SK-N-SH (cell line): ENCODE data around the gene SURF6. TPM values are rescaled to one million over a fixed set of nuclear protein-coding genes. Genes with fewer than 3 reads are reported as not detected.
A peak's percentile ranks its signal among the peaks of the same experiment; 100 is the strongest.

Experiments used
- CTCF ChIA-PET: fragments of 300-600, 350-600 bp; formaldehyde crosslinking; extraction: SDS; loops from one replicate; lab custom pipeline; 2021; lab: Yijun Ruan, JAX
- POLR2A ChIA-PET: fragments of 350-600 bp; sonication (Branson Sonifier 250); formaldehyde crosslinking; extraction: SDS; loops from one replicate; lab custom pipeline; 2020; ENCODE audit warnings: antibody characterized with exemption, inconsistent platforms; lab: Yijun Ruan, JAX
- DNase-seq: peaks from one replicate; pipeline ENCODE4 v3.0.0; 2012
- H2AFZ ChIP-seq: fragments of 200-600 bp; sonication (generic); 2 replicates; pipeline ENCODE4 v1.8.1; 2016; ENCODE audit warnings: antibody characterized with exemption, mild to moderate bottlenecking, low read depth
- H3F3A ChIP-seq: fragments of 200-600 bp; sonication (generic); replicated peaks from 2 replicates; pipeline ENCODE3; 2016; ENCODE audit warnings: antibody characterized with exemption, mild to moderate bottlenecking; ENCODE audit not compliant: insufficient read depth
- H3K27ac ChIP-seq, 2 experiments: fragments of 200-500 bp in 1 of 2; fragments of 200-600 bp in 1 of 2; sonication (Bioruptor generic) in 1 of 2; sonication (generic), shearing (Covaris generic) in 1 of 2; 2 replicates each; pipeline versions ENCODE4 v1.5.1 to v1.6.1; 2014 to 2016; ENCODE audit warnings: low read depth in 2 of 2, inconsistent platforms in 1 of 2, low read length in 1 of 2, mild to moderate bottlenecking in 1 of 2, mixed read lengths in 1 of 2
- H3K27me3 ChIP-seq: fragments of 200-600 bp; sonication (generic), shearing (Covaris generic); 2 replicates; pipeline ENCODE4 v1.6.1; 2016; ENCODE audit warnings: mixed run types; ENCODE audit not compliant: insufficient read depth
- H3K36me3 ChIP-seq, 2 experiments: fragments of 200-500 bp in 1 of 2; fragments of 200-600 bp in 1 of 2; sonication (Bioruptor generic) in 1 of 2; sonication (generic) in 1 of 2; replicated peaks in 1 of 2; 2 replicates each; pipeline versions ENCODE3 to v1.5.1; 2014 to 2016; ENCODE audit warnings: low read length in 1 of 2, mild to moderate bottlenecking in 1 of 2; ENCODE audit not compliant: insufficient read depth in 2 of 2, control insufficient read depth in 1 of 2
- H3K4me1 ChIP-seq, 2 experiments: fragments of 200-500 bp in 1 of 2; fragments of 200-600 bp in 1 of 2; sonication (Bioruptor generic) in 1 of 2; sonication (generic), shearing (Covaris generic) in 1 of 2; 2 replicates each; pipeline versions ENCODE4 v1.5.1 to v1.6.1; 2014 to 2016; ENCODE audit warnings: low read depth in 1 of 2, low read length in 1 of 2, mixed run types in 1 of 2; ENCODE audit not compliant: insufficient read depth in 2 of 2, control insufficient read depth in 1 of 2
- H3K4me2 ChIP-seq: fragments of 200-600 bp; sonication (generic), shearing (Covaris generic); 2 replicates; pipeline ENCODE4 v1.6.1; 2017; ENCODE audit warnings: mixed run types
- H3K4me3 ChIP-seq, 2 experiments: fragments of 200-500 bp in 1 of 2; fragments of 200-600 bp in 1 of 2; sonication (Bioruptor generic) in 1 of 2; sonication (generic), shearing (Covaris generic) in 1 of 2; 2 replicates each; pipeline versions ENCODE4 v1.5.1 to v1.8.1; 2014 to 2016; ENCODE audit warnings: low read depth in 2 of 2, inconsistent platforms in 1 of 2, low read length in 1 of 2, mild to moderate bottlenecking in 1 of 2, mixed read lengths in 1 of 2, moderate library complexity in 1 of 2
- H3K79me2 ChIP-seq: fragments of 200-600 bp; sonication (generic); 2 replicates; pipeline ENCODE4 v1.8.1; 2017; ENCODE audit warnings: mild to moderate bottlenecking; ENCODE audit not compliant: insufficient read depth
- H3K9ac ChIP-seq: fragments of 200-600 bp; sonication (generic); 2 replicates; pipeline ENCODE4 v1.6.1; 2017; ENCODE audit warnings: mixed run types
- H3K9me2 ChIP-seq: fragments of 200-600 bp; sonication (generic); 2 replicates; pipeline ENCODE4 v1.6.1; 2017; ENCODE audit warnings: mixed run types
- H3K9me3 ChIP-seq: fragments of 200-600 bp; sonication (generic); 2 replicates; pipeline ENCODE4 v1.6.1; 2017; ENCODE audit warnings: mixed run types, mild to moderate bottlenecking, moderate library complexity
- H4K20me1 ChIP-seq: fragments of 200-600 bp; sonication (generic); 2 replicates; pipeline ENCODE4 v1.6.1; 2017; ENCODE audit warnings: mild to moderate bottlenecking, mixed run types; ENCODE audit not compliant: insufficient read depth
- CHD2 ChIP-seq: fragments of 150-350 bp; IDR thresholded peaks from 2 replicates; pipeline ENCODE4 v1.6.1; 2018; ENCODE audit warnings: low read length; ENCODE audit not compliant: partially characterized antibody
- CTCF ChIP-seq: fragments of 200-600 bp; sonication (generic); IDR thresholded peaks from 2 replicates; pipeline ENCODE4 v1.6.1; 2017; ENCODE audit warnings: antibody characterized with exemption, mild to moderate bottlenecking, moderate library complexity
- ELF1 ChIP-seq: IDR thresholded peaks from 2 replicates; pipeline ENCODE4 v1.4.0; 2012
- EP300 ChIP-seq, 2 experiments: IDR thresholded peaks; 2 replicates each; pipeline versions ENCODE4 v1.4.0 to v1.6.1; 2012; ENCODE audit warnings: borderline replicate concordance in 1 of 2, low read depth in 1 of 2, low read length in 1 of 2
- EZH2phosphoT487 ChIP-seq: fragments of 200-600 bp; sonication (generic); IDR thresholded peaks from 2 replicates; pipeline ENCODE4 v1.6.1; 2017; ENCODE audit warnings: low read depth, mixed run types, mild to moderate bottlenecking, antibody characterized with exemption, moderate library complexity, borderline replicate concordance
- FOSL2 ChIP-seq: IDR thresholded peaks from 2 replicates; pipeline ENCODE4 v1.4.0; 2012; ENCODE audit warnings: low read depth, mild to moderate bottlenecking, moderate library complexity, borderline replicate concordance
- GABPA ChIP-seq: IDR thresholded peaks from 2 replicates; pipeline ENCODE4 v1.4.0; 2012; ENCODE audit warnings: low read depth, mild to moderate bottlenecking
- GATA2 ChIP-seq: sonication (generic); formaldehyde crosslinking; IDR thresholded peaks from 2 replicates; pipeline ENCODE4 v1.5.0; 2020; ENCODE audit warnings: mild to moderate bottlenecking, missing genetic modification reagents
- IRF3 ChIP-seq: fragments of 150-350 bp; IDR thresholded peaks from 2 replicates; pipeline ENCODE4 v1.6.1; 2016; ENCODE audit warnings: mild to moderate bottlenecking, low read depth, low read length
- JUND ChIP-seq: IDR thresholded peaks from 2 replicates; pipeline ENCODE4 v1.4.0; 2012
- MXI1 ChIP-seq: IDR thresholded peaks from 2 replicates; pipeline ENCODE4 v1.6.1; 2012; ENCODE audit warnings: mild to moderate bottlenecking, low read depth, low read length, improper control_type of control experiment
- NFIC ChIP-seq: IDR thresholded peaks from 2 replicates; pipeline ENCODE4 v1.4.0; 2012; ENCODE audit warnings: borderline replicate concordance
- POLR2AphosphoS5 ChIP-seq: IDR thresholded peaks from 2 replicates; pipeline ENCODE4 v1.6.1; 2012; ENCODE audit warnings: low read depth, low read length
- RCOR1 ChIP-seq: fragments of 150-350 bp; IDR thresholded peaks from 2 replicates; pipeline ENCODE4 v1.6.1; 2017; ENCODE audit warnings: antibody characterized with exemption, low read length
- SIN3A ChIP-seq: IDR thresholded peaks from 2 replicates; pipeline ENCODE4 v1.6.1; 2012; ENCODE audit warnings: low read depth, mild to moderate bottlenecking, low read length, moderate library complexity, borderline replicate concordance
- WGBS: methylation state at CpG from one replicate; pipeline ENCODE4 v1.1.6; 2017; ENCODE audit warnings: low lambda C conversion rate; 5-methylcytosine and 5-hydroxymethylcytosine counted together
- polyA plus RNA-seq, 3 experiments: library from polyadenylated mRNA; depleted of rRNA; stranded (reverse); fragments of >200 nt; gene quantifications; 2 replicates each; pipeline ENCODE4 v1.2.3, GENCODE V29; 2012

The SURF6 gene
- polyA plus RNA-seq, 1 of the 3 experiments (the other 2 are of a cell fraction), result 44.5 TPM

GRCh38 chr9:133353548-133353947 lies 17.6 kb upstream of the SURF6 start:
- no peaks in the 10 kb centered on the region for H3K27me3 ChIP-seq
- peaks cover 45% of the 10 kb centered on the region for H3F3A ChIP-seq
- peaks cover 20 to 41% of the 10 kb centered on the region in 2 experiments; a peak in 3 of 4 replicates for H3K4me1 ChIP-seq
- H3K4me2 ChIP-seq, result no peak overlapping the region
- peaks cover 36 to 57% of the 10 kb centered on the region in 2 experiments for H3K36me3 ChIP-seq
- H3K27ac ChIP-seq, result no peak overlapping the region; a peak in 1 of 4 replicates
- H3K9ac ChIP-seq, result no peak overlapping the region
- peaks cover 34% of the 10 kb centered on the region for H4K20me1 ChIP-seq
- no peaks in the 10 kb centered on the region for H3K9me2 ChIP-seq
- CTCF ChIA-PET, result interaction anchor here (1.2 to 1.4 kb wide), 4 partner anchors 11 to 209 kb away, joined by 3 to 4 read pairs (median 3); no protein-coding TSS in a partner anchor
- DNase-seq, result no peak
- POLR2A ChIA-PET, result interaction anchor here (0.7 to 1.1 kb wide), 2 partner anchors 10 to 18 kb away, joined by 3 to 4 read pairs; no protein-coding TSS in a partner anchor
- H3K79me2 ChIP-seq, result peaks cover 64% of the 10 kb centered on the region
- no peaks in the 10 kb centered on the region for H3K9me3 ChIP-seq
- no peak overlapping the region for H2AFZ ChIP-seq
- H3K4me3 ChIP-seq, result no peak overlapping the region
- 73% methylated on average over 5 of the region's 5 CpGs for WGBS
- TF ChIP-seq EZH2phosphoT487 (no peak), IRF3 (no peak), CTCF (no peak), GATA2 (CRISPR knock-in tag) (no peak), NFIC (no peak), ELF1 (no peak), JUND (no peak), SIN3A (no peak), CHD2 (no peak), GABPA (no peak), EP300 (IDR thresholded peaks at IDR 0.05; ENCODE audit: borderline replicate concordance in 1 of 2, low read depth in 1 of 2, low read length in 1 of 2) (no peak), RCOR1 (no peak), MXI1 (no peak)

- POLR2A ChIA-PET, result interaction anchor here (1.1 kb wide), 1 partner anchor 11 kb away, joined by 4 read pairs; no protein-coding TSS in a partner anchor
- Histone ChIP-seq H2AFZ (no peak overlapping the region), H3K9me2 (no peaks in the 10 kb centered on the region), H3K4me3 (no peak overlapping the region), H3K79me2 (peaks cover 65% of the 10 kb centered on the region), H3K27me3 (no peaks in the 10 kb centered on the region), H3K4me1 (peaks cover 20 to 37% of the 10 kb centered on the region in 2 experiments; a peak in 3 of 4 replicates), H3K27ac (no peak overlapping the region), H3K9ac (no peak overlapping the region), H3K36me3 (peaks cover 36 to 57% of the 10 kb centered on the region in 2 experiments), H4K20me1 (peaks cover 35% of the 10 kb centered on the region), H3K4me2 (no peak overlapping the region), H3K9me3 (no peaks in the 10 kb centered on the region), H3F3A (peaks cover 45% of the 10 kb centered on the region)
- TF ChIP-seq POLR2AphosphoS5, result peak; percentile 12; the same call in 1 of the 2 replicates
- TF ChIP-seq FOSL2, result no peak
- CTCF ChIA-PET, result interaction anchor here (1.2 to 3.1 kb wide), 6 partner anchors 10 to 208 kb away, joined by 3 to 13 read pairs (median 3); no protein-coding TSS in a partner anchor
- WGBS, result 87% methylated on average over 7 of the region's 8 CpGs
- no peak for DNase-seq
Measured at GRCh38 chr9:133352635-133353340, 16.8 kb upstream of the SURF6 start.
